MM.1S (cell line): ENCODE results near the gene DENND5B.

Experiments
- CTCF ChIP-seq: fragments of 300-600 bp; sonication (generic); IDR thresholded peaks from 2 replicates; pipeline ENCODE4 v1.5.1; 2016; ENCODE audit warnings: antibody characterized with exemption, low read length, mixed read lengths
- EZH2 ChIP-seq: fragments of 300-600 bp; sonication (generic); optimal IDR thresholded peaks from 2 replicates; pipeline ENCODE3; 2017; ENCODE audit warnings: low read depth, mild to moderate bottlenecking, antibody characterized with exemption, low read length, mixed read lengths
- EZH2phosphoT487 ChIP-seq: fragments of 300-600 bp; sonication (generic); IDR thresholded peaks from 2 replicates; pipeline ENCODE4 v1.6.1; 2018; ENCODE audit warnings: antibody characterized with exemption, low read length

GRCh38 chr12:31362759-31363415, 228.0 kb downstream of the DENND5B start:
- TF ChIP-seq CTCF, result peak; percentile 41
- no peak for TF ChIP-seq EZH2
- TF ChIP-seq EZH2phosphoT487, result no peak
